ENCODE measurements around the gene ANKS1A. TPM values are rescaled to one million over a fixed set of nuclear protein-coding genes. Genes with fewer than 3 reads are reported as not detected.

The ANKS1A gene
- polyA plus RNA-seq, 2 of the 4 experiments (the other 2 are of a cell fraction), result 3.6 to 5.9 TPM

GRCh38 chr6:34900321-34901031, 11.4 kb downstream of the ANKS1A start:
- Histone ChIP-seq H3K4me3 (no peak overlapping the region), H3K4me1 (peaks cover 15% of the 10 kb centered on the region; the same call in 2 of the 3 replicates), H3K4me2 (no peak overlapping the region), H3K27ac (no peak overlapping the region), H3K9me3 (no peaks in the 10 kb centered on the region)
- DNase-seq (ENCODE audit: low read depth in 1 of 2, low spot score in 1 of 2) (no peak), FAIRE-seq (no peak), ATAC-seq (no peak)
- ChIA-PET CTCF (no interaction called here), POLR2A (no interaction called here)
- WGBS (ENCODE audit: missing lambda C conversion rate), result 84% methylated on average over 4 of the region's 4 CpGs
- TF ChIP-seq MYC (IDR thresholded peaks at IDR 0.05; ENCODE audit: borderline replicate concordance, low read length) (no peak), E2F6 (IDR thresholded peaks at IDR 0.05; ENCODE audit: borderline replicate concordance, low read depth) (no peak), NR3C1 (IDR thresholded peaks at IDR 0.05) (no peak), MAZ (IDR thresholded peaks at IDR 0.05; ENCODE audit: borderline replicate concordance, low read depth, low read length) (no peak), ESRRA (IDR thresholded peaks at IDR 0.05; ENCODE audit: borderline replicate concordance, low read length) (no peak), EP300 (IDR thresholded peaks at IDR 0.05) (no peak), FOSB (CRISPR knock-in tag; IDR thresholded peaks at IDR 0.05) (no peak), TP53 (CRISPR knock-in tag; IDR thresholded peaks at IDR 0.05) (no peak), ATOH8 (CRISPR knock-in tag; IDR thresholded peaks at IDR 0.05; ENCODE audit: low read depth) (no peak), HOXA7 (CRISPR knock-in tag; IDR thresholded peaks at IDR 0.05) (no peak), ZNF302 (CRISPR knock-in tag; IDR thresholded peaks at IDR 0.05) (no peak), BHLHE40 (IDR thresholded peaks at IDR 0.05; ENCODE audit: low read depth, low read length) (no peak), ZFP36 (IDR thresholded peaks at IDR 0.05; ENCODE audit: borderline replicate concordance, partially characterized antibody) (no peak), RFX5 (IDR thresholded peaks at IDR 0.05) (no peak), MAFK (IDR thresholded peaks at IDR 0.05; ENCODE audit: partially characterized antibody) (no peak), CHD2 (IDR thresholded peaks at IDR 0.05; ENCODE audit: low read length, partially characterized antibody) (no peak), HDAC2 (IDR thresholded peaks at IDR 0.05) (no peak), EHMT2 (IDR thresholded peaks at IDR 0.05; ENCODE audit: low read depth) (no peak)

GRCh38 chr6:34901930-34902329, 12.9 kb downstream of the ANKS1A start:
- POLR2A ChIA-PET, result no interaction called here
- 0 out of 6 replicates have a peak, but pooled peaks of 1 of the 2 experiments have one; percentile 36 for ATAC-seq
- FAIRE-seq, result no peak
- Histone ChIP-seq H3K9me3 (no peaks in the 10 kb centered on the region), H3K4me2 (peak overlapping the region; percentile 15; the same call in 2 of the 3 replicates), H3K4me3 (no peak overlapping the region), H3K4me1 (peaks cover 15% of the 10 kb centered on the region; the same call in 2 of the 3 replicates), H3K27ac (peak overlapping the region in 1 of 2 experiments; percentile 66; a peak in 1 of 6 replicates)
- DNase-seq (ENCODE audit: low read depth in 1 of 2, low spot score in 1 of 2), result no peak
- 86% methylated on average over 5 of the region's 5 CpGs for WGBS (ENCODE audit: missing lambda C conversion rate)
- CTCF ChIA-PET, result interaction anchor here (0.7 kb wide), 2 partner anchors 11 to 340 kb away, joined by 3 to 4 read pairs; no protein-coding TSS in a partner anchor
- TF ChIP-seq MAFK (IDR thresholded peaks at IDR 0.05; ENCODE audit: partially characterized antibody), result no peak

GRCh38 chr6:34904990-34905613, 16.0 kb downstream of the ANKS1A start:
- FAIRE-seq, result no peak
- TF ChIP-seq NFE2L2 (conservative IDR thresholded peaks at IDR 0.05; ENCODE audit: low read length) (no peak), EP300 (IDR thresholded peaks at IDR 0.05) (no peak)
- 100% methylated on average over 2 of the region's 5 CpGs for WGBS (ENCODE audit: missing lambda C conversion rate)
- POLR2A ChIA-PET, result no interaction called here
- Histone ChIP-seq H3K4me2 (no peak overlapping the region), H3K4me3 (no peak overlapping the region), H3K4me1 (peaks cover 15% of the 10 kb centered on the region; the same call in 2 of the 3 replicates), H3K27ac (no peak overlapping the region), H3K9me3 (no peaks in the 10 kb centered on the region)
- CTCF ChIA-PET, result no interaction called here
- DNase-seq (ENCODE audit: low read depth in 1 of 2, low spot score in 1 of 2), result no peak
- ATAC-seq, result no peak

Measured in A549 (cell line).